HL-60 (cell line): ENCODE results near the gene CLIP4.

ENCODE experiments used
- DNase-seq, 2 experiments: peaks; one replicate each; pipeline ENCODE4 v3.0.0-alpha.2; 2010 to 2020; ENCODE audit warnings: low read depth in 1 of 2, low spot score in 1 of 2
- H3K27ac ChIP-seq: fragments of 250-450 bp; sonication (Bioruptor Pico); replicated peaks from 2 replicates; pipeline ENCODE4 v1.5.1; 2020; ENCODE audit warnings: mild to moderate bottlenecking, moderate library complexity
- H3K27me3 ChIP-seq: fragments of 250-450 bp; sonication (Bioruptor Pico); 2 replicates; pipeline ENCODE4 v1.5.1; 2021; ENCODE audit warnings: mild to moderate bottlenecking, moderate library complexity; ENCODE audit not compliant: insufficient read depth, poor library complexity, severe bottlenecking
- H3K4me3 ChIP-seq: replicated peaks from 2 replicates; pipeline ENCODE4 v1.5.1; 2011; ENCODE audit warnings: mild to moderate bottlenecking, control low read depth, low read length; ENCODE audit not compliant: insufficient read depth
- GABPA ChIP-seq: IDR thresholded peaks from 2 replicates; pipeline ENCODE4 v1.6.1; 2012; ENCODE audit warnings: low read depth
- POLR2AphosphoS5 ChIP-seq: IDR thresholded peaks from 2 replicates; pipeline ENCODE4 v1.6.1; 2012; ENCODE audit warnings: low read depth
- REST ChIP-seq: IDR thresholded peaks from 2 replicates; pipeline ENCODE4 v1.6.1; 2012; ENCODE audit warnings: low read depth; ENCODE audit not compliant: insufficient replicate concordance
- SPI1 ChIP-seq: IDR thresholded peaks from 2 replicates; pipeline ENCODE4 v1.6.1; 2012; ENCODE audit warnings: low read depth, mild to moderate bottlenecking, borderline replicate concordance
- TF ChIP-seq, protein P1 (sequence below): IDR thresholded peaks from one replicate; pipeline ENCODE4 v1.5.1; 2011; ENCODE audit warnings: low read length, control low read depth, inconsistent platforms; ENCODE audit not compliant: insufficient read depth

CLIP4 gene

DNA sequence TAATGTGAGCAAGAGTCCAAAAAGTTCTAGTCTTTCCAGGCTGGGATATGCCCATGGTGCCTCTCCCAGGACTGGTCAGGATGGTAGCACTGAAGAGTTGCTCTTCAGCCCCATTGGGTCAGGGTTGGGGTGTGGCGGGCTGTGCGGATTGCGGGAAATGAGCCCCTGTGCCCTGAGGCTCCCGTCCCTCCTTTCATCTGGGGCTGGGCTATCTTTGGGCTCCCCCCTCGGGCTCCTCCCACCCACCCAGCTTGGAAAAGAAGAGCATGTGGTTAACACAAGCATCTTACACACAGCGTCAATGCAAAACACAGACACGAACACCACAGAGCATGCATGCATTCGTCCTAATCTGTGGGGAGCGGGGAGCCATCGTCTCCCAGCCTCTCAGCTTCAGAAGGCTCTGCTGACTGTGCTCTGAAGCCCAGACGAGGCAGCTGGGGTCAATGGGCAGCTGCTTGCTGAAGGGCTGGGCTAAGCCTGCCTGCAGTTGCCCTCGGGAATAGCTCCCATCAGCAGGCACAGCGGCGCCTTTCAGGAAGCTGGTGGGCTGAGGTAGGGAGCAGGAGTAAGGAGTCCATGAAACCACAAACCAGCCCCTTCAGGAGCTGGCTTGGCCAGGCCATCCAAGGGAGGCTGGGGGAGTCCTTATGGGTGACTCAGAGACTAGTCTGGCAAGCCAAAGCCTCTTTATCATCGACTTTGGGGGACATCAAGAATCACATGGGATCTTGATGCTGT lies 112.9 kb downstream of the CLIP4 start:
- Histone ChIP-seq H3K4me3 (no peak overlapping the region), H3K27me3 (peaks cover 2% of the 10 kb centered on the region), H3K27ac (no peak overlapping the region)
- DNase-seq = no peak
- TF ChIP-seq SPI1 (no peak), GABPA (no peak), POLR2AphosphoS5 (no peak), REST (no peak)
- TF ChIP-seq, protein P1, sequence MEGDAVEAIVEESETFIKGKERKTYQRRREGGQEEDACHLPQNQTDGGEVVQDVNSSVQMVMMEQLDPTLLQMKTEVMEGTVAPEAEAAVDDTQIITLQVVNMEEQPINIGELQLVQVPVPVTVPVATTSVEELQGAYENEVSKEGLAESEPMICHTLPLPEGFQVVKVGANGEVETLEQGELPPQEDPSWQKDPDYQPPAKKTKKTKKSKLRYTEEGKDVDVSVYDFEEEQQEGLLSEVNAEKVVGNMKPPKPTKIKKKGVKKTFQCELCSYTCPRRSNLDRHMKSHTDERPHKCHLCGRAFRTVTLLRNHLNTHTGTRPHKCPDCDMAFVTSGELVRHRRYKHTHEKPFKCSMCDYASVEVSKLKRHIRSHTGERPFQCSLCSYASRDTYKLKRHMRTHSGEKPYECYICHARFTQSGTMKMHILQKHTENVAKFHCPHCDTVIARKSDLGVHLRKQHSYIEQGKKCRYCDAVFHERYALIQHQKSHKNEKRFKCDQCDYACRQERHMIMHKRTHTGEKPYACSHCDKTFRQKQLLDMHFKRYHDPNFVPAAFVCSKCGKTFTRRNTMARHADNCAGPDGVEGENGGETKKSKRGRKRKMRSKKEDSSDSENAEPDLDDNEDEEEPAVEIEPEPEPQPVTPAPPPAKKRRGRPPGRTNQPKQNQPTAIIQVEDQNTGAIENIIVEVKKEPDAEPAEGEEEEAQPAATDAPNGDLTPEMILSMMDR = no peak

GRCh38 chr2:29228947-29229346 lies 113.7 kb downstream of the CLIP4 start:
- H3K27me3 ChIP-seq = peaks cover 2% of the 10 kb centered on the region
- no peak overlapping the region for H3K4me3 ChIP-seq
- TF ChIP-seq, protein P1 = no peak
- TF ChIP-seq POLR2AphosphoS5 = no peak
- TF ChIP-seq GABPA = no peak
- no peak for TF ChIP-seq REST
- no peak for TF ChIP-seq SPI1
- DNase-seq = no peak
- no peak overlapping the region for H3K27ac ChIP-seq

DNA sequence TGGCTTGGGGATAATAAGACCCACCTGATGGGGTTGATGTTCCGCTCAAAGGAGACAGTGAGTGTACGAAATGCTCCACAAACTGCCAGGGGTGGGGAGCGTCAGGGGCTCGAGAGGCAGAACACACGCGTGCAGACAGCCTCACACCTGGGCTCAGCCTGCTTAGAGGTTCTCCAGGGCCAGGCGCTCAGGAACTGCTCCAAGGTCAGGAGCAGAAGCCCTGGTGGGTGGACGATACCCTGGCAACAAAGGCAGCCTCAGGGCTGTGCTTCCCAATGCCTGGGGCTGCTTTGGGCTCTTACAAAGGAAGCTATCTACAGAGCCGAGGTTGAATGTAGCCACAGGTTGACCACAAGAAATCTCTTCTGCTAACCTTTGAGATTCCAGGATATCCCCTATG lies 114.4 kb downstream of the CLIP4 start:
- H3K4me3 ChIP-seq = no peak overlapping the region
- no peak overlapping the region for H3K27ac ChIP-seq
- TF ChIP-seq, protein P1 = no peak
- no peak for TF ChIP-seq POLR2AphosphoS5
- no peak for TF ChIP-seq REST
- TF ChIP-seq GABPA = no peak
- no peak for TF ChIP-seq SPI1
- DNase-seq = no peak
- peaks cover 2% of the 10 kb centered on the region for H3K27me3 ChIP-seq
